HCT116 (cell line): ENCODE measurements around the gene ETS1. TPM values are rescaled to one million over a fixed set of nuclear protein-coding genes. Genes with fewer than 3 reads are reported as not detected.
A peak's percentile ranks its signal among the peaks of the same experiment; 100 is the strongest.

Experiments
- ATAC-seq: fragments of 200-7000 bp; cut with Tn5 transposase; 2 replicates; pipeline ENCODE4 v1.9.1; 2020; ENCODE audit warnings: mild to moderate bottlenecking, moderate library complexity
- BruUV-seq: library from RNA; stranded (reverse); fragments of 400-500 nt; replicated peaks from 2 replicates; lab custom pipeline; 2021; lab: Mats Ljungman, UMichigan
- CTCF ChIA-PET: fragments of 300-600 bp; sonication (Branson Sonifier 250); formaldehyde crosslinking; loops from one replicate; lab custom pipeline; 2021; ENCODE audit warnings: antibody characterized with exemption; lab: Charles Lee
- POLR2A ChIA-PET: fragments of 300-600, 350-600 bp; sonication (Branson Sonifier 250); formaldehyde crosslinking; loops from one replicate; lab custom pipeline; 2021; ENCODE audit warnings: antibody characterized with exemption; lab: Charles Lee
- RAD21 ChIA-PET, 2 experiments: fragments of 300-600 bp; sonication (Branson Sonifier 250); formaldehyde crosslinking; loops; one replicate each; lab custom pipeline; 2023; ENCODE audit warnings: low total read pairs in 2 of 2; ENCODE audit not compliant: uncharacterized antibody in 2 of 2, unreplicated experiment in 2 of 2, low non-redundant PET in 1 of 2; lab: Charles Lee
- DNase-seq: peaks from one replicate; pipeline ENCODE4 v3.0.0-alpha.2; 2010; ENCODE audit warnings: low read depth, low spot score
- H2AFZ ChIP-seq: fragments of 200-600 bp; shearing (Covaris generic), sonication (generic); 2 replicates; pipeline ENCODE4 v1.6.1; 2017; ENCODE audit warnings: low read depth, mixed run types, mixed read lengths, antibody characterized with exemption, low read length; ENCODE audit not compliant: poor library complexity, severe bottlenecking
- H3K27ac ChIP-seq: 2 replicates; pipeline ENCODE4 v1.5.1; 2012; ENCODE audit warnings: low read depth, low read length
- H3K27me3 ChIP-seq: fragments of 200-600 bp; sonication (generic); 2 replicates; pipeline ENCODE4 v1.6.1; 2016; ENCODE audit warnings: mixed run types, low read length, mixed read lengths; ENCODE audit not compliant: insufficient read depth
- H3K36me3 ChIP-seq, 2 experiments: fragments of 200-500 bp in 1 of 2; fragments of 200-600 bp in 1 of 2; sonication (Bioruptor generic) in 1 of 2; sonication (generic) in 1 of 2; 2 replicates each; pipeline versions ENCODE4 v1.5.1 to v1.6.1; 2014 to 2016; ENCODE audit warnings: low read length in 2 of 2, inconsistent platforms in 1 of 2, mixed read lengths in 1 of 2, mixed run types in 1 of 2; ENCODE audit not compliant: insufficient read depth in 2 of 2, control insufficient read depth in 1 of 2
- H3K4me1 ChIP-seq, 2 experiments: fragments of 200-600 bp in 1 of 2; sonication (generic) in 1 of 2; 2 replicates each; pipeline versions ENCODE4 v1.5.1 to v1.6.1; 2012 to 2017; ENCODE audit warnings: low read length in 2 of 2, inconsistent platforms in 1 of 2, mild to moderate bottlenecking in 1 of 2, mixed read lengths in 1 of 2, mixed run types in 1 of 2, moderate library complexity in 1 of 2; ENCODE audit not compliant: insufficient read depth in 2 of 2, control insufficient read depth in 1 of 2
- H3K4me2 ChIP-seq: fragments of 200-600 bp; sonication (generic); 2 replicates; pipeline ENCODE4 v1.6.1; 2017; ENCODE audit warnings: mixed run types, low read length, mixed read lengths
- H3K4me3 ChIP-seq, 2 experiments: fragments of 200-600 bp in 1 of 2; sonication (generic) in 1 of 2; replicated peaks in 1 of 2; 2 replicates each; pipeline ENCODE4 v1.5.1; 2011 to 2016; ENCODE audit warnings: low read length in 2 of 2, control low read depth in 1 of 2, low read depth in 1 of 2, mild to moderate bottlenecking in 1 of 2, mixed read lengths in 1 of 2, mixed run types in 1 of 2
- H3K79me2 ChIP-seq: fragments of 200-600 bp; sonication (generic); 2 replicates; pipeline ENCODE4 v1.6.1; 2017; ENCODE audit warnings: mild to moderate bottlenecking, mixed run types, low read length, moderate library complexity, mixed read lengths; ENCODE audit not compliant: insufficient read depth
- H3K9ac ChIP-seq: fragments of 200-600 bp; sonication (generic); 2 replicates; pipeline ENCODE4 v1.6.1; 2016; ENCODE audit warnings: low read length, mixed read lengths
- H3K9me2 ChIP-seq: fragments of 200-600 bp; sonication (generic), shearing (Covaris generic); 2 replicates; pipeline ENCODE4 v1.6.1; 2017; ENCODE audit warnings: mixed run types, mild to moderate bottlenecking, moderate library complexity; ENCODE audit not compliant: insufficient read depth
- H3K9me3 ChIP-seq, 2 experiments: fragments of 200-500 bp in 1 of 2; fragments of 200-600 bp in 1 of 2; sonication (Bioruptor generic) in 1 of 2; sonication (generic) in 1 of 2; 2 replicates each; pipeline ENCODE4 v1.6.1; 2014 to 2017; ENCODE audit warnings: low read length in 2 of 2, mixed read lengths in 2 of 2, inconsistent platforms in 1 of 2, low read depth in 1 of 2, mild to moderate bottlenecking in 1 of 2, mixed run types in 1 of 2, moderate library complexity in 1 of 2; ENCODE audit not compliant: control insufficient read depth in 1 of 2, insufficient read depth in 1 of 2
- H4K20me1 ChIP-seq: fragments of 200-600 bp; sonication (generic), shearing (Covaris generic); 2 replicates; pipeline ENCODE4 v1.6.1; 2017; ENCODE audit warnings: mixed run types, mild to moderate bottlenecking, moderate library complexity; ENCODE audit not compliant: insufficient read depth
- EGR1 ChIP-seq: IDR thresholded peaks from 2 replicates; pipeline ENCODE4 v1.6.1; 2012; ENCODE audit warnings: low read depth
- EZH2 ChIP-seq: fragments of 200-600 bp; sonication (generic); IDR thresholded peaks from 2 replicates; pipeline ENCODE4 v1.6.1; 2017; ENCODE audit warnings: antibody characterized with exemption, mixed run types
- RAD21 ChIP-seq: IDR thresholded peaks from 2 replicates; pipeline ENCODE4 v1.6.1; 2012; ENCODE audit warnings: low read depth, mild to moderate bottlenecking
- SP1 ChIP-seq: IDR thresholded peaks from 2 replicates; pipeline ENCODE4 v1.6.1; 2012; ENCODE audit warnings: low read depth
- intact Hi-C: fragments of 100-400 bp; cut with micrococcal nuclease; formaldehyde crosslinking; loops from 2 replicates; pipeline ENCODE4 v1.10.0; 2022
- total RNA-seq: library from RNA; stranded (reverse); gene quantifications from one replicate; pipeline ENCODE4 v1.2.1, GENCODE V29; 2021; ENCODE audit not compliant: unreplicated experiment
- TF ChIP-seq, protein P1 (sequence below): IDR thresholded peaks from 2 replicates; pipeline ENCODE4 v1.6.1; 2011; ENCODE audit warnings: mild to moderate bottlenecking, low read length, moderate library complexity; ENCODE audit not compliant: insufficient replicate concordance; ENCODE audit errors: extremely low read depth

Gene ETS1
- total RNA-seq, 1 experiment from 2014 or later = 9.2 TPM

DNA sequence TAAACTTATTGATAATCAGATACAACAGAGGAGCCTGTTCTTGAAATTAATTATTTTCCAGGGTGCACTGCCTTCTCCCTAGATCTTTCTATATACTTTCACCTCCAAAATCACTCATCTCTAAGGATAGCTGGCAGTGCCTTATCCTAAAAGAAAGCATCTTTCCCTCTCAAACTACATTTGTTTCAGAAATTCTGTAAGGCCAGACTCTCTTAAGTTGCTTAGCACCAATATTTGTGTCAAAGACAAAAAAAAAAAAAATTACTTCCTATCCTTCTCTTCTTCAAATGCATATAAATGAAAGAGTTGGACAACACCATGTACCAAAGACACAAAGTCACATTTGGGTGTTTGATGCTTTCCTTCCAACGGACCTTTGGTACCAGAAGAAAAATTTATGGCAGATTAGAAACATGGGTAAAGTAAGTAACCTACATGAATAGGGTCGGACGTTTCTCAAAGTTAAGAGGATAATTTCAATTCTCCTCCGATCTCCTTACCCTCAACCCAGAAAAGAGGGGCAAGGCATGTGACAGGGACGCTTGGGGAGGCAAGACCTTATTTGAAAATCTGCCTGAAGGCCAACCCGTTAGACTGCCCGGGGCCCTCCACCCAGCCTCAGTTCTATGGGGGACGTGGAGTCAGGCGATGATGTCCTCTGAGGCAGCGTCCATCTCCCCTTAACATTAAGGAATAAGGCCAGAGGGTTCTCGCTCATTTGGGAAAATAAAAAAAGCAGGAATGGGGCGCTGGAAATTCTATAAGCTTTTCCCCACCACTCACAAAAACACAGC lies 66.3 kb downstream of the ETS1 start:
- no peak overlapping the region for H3K27ac ChIP-seq
- RAD21 ChIA-PET = no interaction called here
- TF ChIP-seq, protein P1, sequence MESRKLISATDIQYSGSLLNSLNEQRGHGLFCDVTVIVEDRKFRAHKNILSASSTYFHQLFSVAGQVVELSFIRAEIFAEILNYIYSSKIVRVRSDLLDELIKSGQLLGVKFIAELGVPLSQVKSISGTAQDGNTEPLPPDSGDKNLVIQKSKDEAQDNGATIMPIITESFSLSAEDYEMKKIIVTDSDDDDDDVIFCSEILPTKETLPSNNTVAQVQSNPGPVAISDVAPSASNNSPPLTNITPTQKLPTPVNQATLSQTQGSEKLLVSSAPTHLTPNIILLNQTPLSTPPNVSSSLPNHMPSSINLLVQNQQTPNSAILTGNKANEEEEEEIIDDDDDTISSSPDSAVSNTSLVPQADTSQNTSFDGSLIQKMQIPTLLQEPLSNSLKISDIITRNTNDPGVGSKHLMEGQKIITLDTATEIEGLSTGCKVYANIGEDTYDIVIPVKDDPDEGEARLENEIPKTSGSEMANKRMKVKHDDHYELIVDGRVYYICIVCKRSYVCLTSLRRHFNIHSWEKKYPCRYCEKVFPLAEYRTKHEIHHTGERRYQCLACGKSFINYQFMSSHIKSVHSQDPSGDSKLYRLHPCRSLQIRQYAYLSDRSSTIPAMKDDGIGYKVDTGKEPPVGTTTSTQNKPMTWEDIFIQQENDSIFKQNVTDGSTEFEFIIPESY = no peak
- TF ChIP-seq EGR1 (no peak), EZH2 (no peak), RAD21 (no peak), SP1 (no peak)
- TF ChIP-seq, all 23 proteins: peak for 0
- Histone ChIP-seq H3K9ac (peak overlapping the region; percentile 70), H3K79me2 (peaks cover 5% of the 10 kb centered on the region; the same call in 1 of the 2 replicates), H4K20me1 (no peaks in the 10 kb centered on the region), H3K4me2 (peak overlapping the region; percentile 90), H3K27me3 (no peaks in the 10 kb centered on the region), H3K36me3 (no peaks in the 10 kb centered on the region), H3K9me3 (no peaks in the 10 kb centered on the region), H3K9me2 (no peaks in the 10 kb centered on the region), H2AFZ (no peak overlapping the region), H3K4me3 (peak overlapping the region; percentile 58 to 65), H3K4me1 (peaks cover 5 to 43% of the 10 kb centered on the region in 2 experiments; a peak in 3 of 4 replicates)
- ATAC-seq (no peak), DNase-seq (no peak)
- CTCF ChIA-PET = no interaction called here
- BruUV-seq = TSS peak; percentile 58
- intact Hi-C loops = loop anchor here (5.0 kb wide), 1 partner anchor 74 kb away; no protein-coding TSS in a partner anchor
- POLR2A ChIA-PET = interaction anchor here (2.0 kb wide), 1 partner anchor 13 kb away, joined by 4 read pairs; no protein-coding TSS in a partner anchor
